Neural progenitor cell (in vitro differentiated cells): Measurements from ENCODE around the gene TNIP1. TPM values are rescaled to one million over a fixed set of nuclear protein-coding genes. Genes with fewer than 3 reads are reported as not detected.
A peak's percentile ranks its signal among the peaks of the same experiment; 100 is the strongest.

Source experiments
- DNase-seq: peaks from one replicate; pipeline ENCODE4 v3.0.0-alpha.2; 2016; ENCODE audit warnings: low spot score
- H2AFZ ChIP-seq: fragments of 200-600 bp; sonication (generic); replicated peaks from 2 replicates; pipeline ENCODE4 v1.6.1; 2016; ENCODE audit warnings: antibody characterized with exemption
- H3F3A ChIP-seq: fragments of 200-600 bp; sonication (generic); 2 replicates; pipeline ENCODE4 v1.6.1; 2016; ENCODE audit warnings: antibody characterized with exemption, low read depth
- H3K27ac ChIP-seq: fragments of 200-600 bp; sonication (generic); 2 replicates; pipeline ENCODE4 v1.5.1; 2016; ENCODE audit warnings: mild to moderate bottlenecking
- H3K27me3 ChIP-seq: fragments of 200-600 bp; sonication (generic); 2 replicates; pipeline ENCODE4 v1.6.1; 2016; ENCODE audit warnings: mild to moderate bottlenecking, moderate library complexity
- H3K36me3 ChIP-seq: fragments of 200-600 bp; sonication (generic); 2 replicates; pipeline ENCODE4 v1.5.1; 2016
- H3K4me1 ChIP-seq: fragments of 200-600 bp; sonication (generic); 2 replicates; pipeline ENCODE4 v1.6.1; 2016; ENCODE audit warnings: mixed run types
- H3K4me2 ChIP-seq: fragments of 200-600 bp; sonication (generic); 2 replicates; pipeline ENCODE4 v1.6.1; 2016
- H3K4me3 ChIP-seq: fragments of 200-600 bp; sonication (generic); 2 replicates; pipeline ENCODE4 v1.5.1; 2016
- H3K79me2 ChIP-seq: fragments of 200-600 bp; sonication (generic); 2 replicates; pipeline ENCODE4 v1.6.1; 2016; ENCODE audit warnings: low read depth
- H3K9ac ChIP-seq: fragments of 200-600 bp; sonication (generic); 2 replicates; pipeline ENCODE4 v1.6.1; 2016
- H3K9me3 ChIP-seq: fragments of 200-600 bp; sonication (generic); 2 replicates; pipeline ENCODE4 v1.5.1; 2016; ENCODE audit warnings: low read depth
- H4K20me1 ChIP-seq: fragments of 200-600 bp; sonication (generic); 2 replicates; pipeline ENCODE4 v1.6.1; 2016; ENCODE audit warnings: low read depth
- H3K27ac Mint-ChIP-seq: 3 replicates; pipeline ENCODE4 v1.8.0; 2021; ENCODE audit warnings: mixed read lengths
- H3K27me3 Mint-ChIP-seq: 2 replicates; pipeline ENCODE4 v1.8.0; 2022; ENCODE audit warnings: low read depth, mild to moderate bottlenecking, inconsistent platforms, moderate library complexity, mixed read lengths; ENCODE audit not compliant: insufficient read depth
- H3K36me3 Mint-ChIP-seq: 3 replicates; pipeline ENCODE4 v1.8.0; 2021; ENCODE audit warnings: mixed read lengths
- H3K4me1 Mint-ChIP-seq: 3 replicates; pipeline ENCODE4 v1.8.0; 2021; ENCODE audit warnings: mixed read lengths
- H3K4me3 Mint-ChIP-seq: 3 replicates; pipeline ENCODE4 v1.8.0; 2021; ENCODE audit warnings: mild to moderate bottlenecking, moderate library complexity, mixed read lengths
- H3K9me3 Mint-ChIP-seq: 3 replicates; pipeline ENCODE4 v1.8.0; 2020; ENCODE audit warnings: mixed read lengths
- EZH2 ChIP-seq: fragments of 200-600 bp; sonication (generic); IDR thresholded peaks from 2 replicates; pipeline ENCODE4 v1.6.1; 2017; ENCODE audit warnings: antibody characterized with exemption, mild to moderate bottlenecking, moderate library complexity
- EZH2phosphoT487 ChIP-seq: fragments of 200-600 bp; sonication (generic); IDR thresholded peaks from 2 replicates; pipeline ENCODE4 v1.6.1; 2017; ENCODE audit warnings: antibody characterized with exemption
- total RNA-seq: library from RNA; depleted of rRNA; stranded (reverse); fragments of >200 nt; gene quantifications from 2 replicates; pipeline ENCODE4 v1.2.3, GENCODE V29; 2015; ENCODE audit warnings: low replicate concordance
- TF ChIP-seq, protein P1 (sequence below): fragments of 200-600 bp; sonication (generic); IDR thresholded peaks from 2 replicates; pipeline ENCODE4 v1.5.1; 2017; ENCODE audit warnings: antibody characterized with exemption, mild to moderate bottlenecking

Gene TNIP1
- total RNA-seq, 1 donor from 2014 or later: 33.5 TPM

GRCh38 chr5:151058891-151059489 lies 21.8 kb downstream of the TNIP1 start:
- Mint-ChIP-seq H3K9me3 (no peaks in the 10 kb centered on the region), H3K27ac (no peak overlapping the region), H3K27me3 (no peaks in the 10 kb centered on the region), H3K4me3 (no peak overlapping the region), H3K4me1 (no peaks in the 10 kb centered on the region), H3K36me3 (peaks cover 17% of the 10 kb centered on the region)
- H3F3A ChIP-seq: no peaks in the 10 kb centered on the region
- H3K9me3 ChIP-seq: no peaks in the 10 kb centered on the region
- no peaks in the 10 kb centered on the region for H3K27me3 ChIP-seq
- no peak for DNase-seq
- H2AFZ ChIP-seq: no peak overlapping the region
- no peaks in the 10 kb centered on the region for H3K4me1 ChIP-seq
- no peaks in the 10 kb centered on the region for H3K36me3 ChIP-seq
- TF ChIP-seq EZH2 (no peak), EZH2phosphoT487 (no peak)
- TF ChIP-seq, protein P1, sequence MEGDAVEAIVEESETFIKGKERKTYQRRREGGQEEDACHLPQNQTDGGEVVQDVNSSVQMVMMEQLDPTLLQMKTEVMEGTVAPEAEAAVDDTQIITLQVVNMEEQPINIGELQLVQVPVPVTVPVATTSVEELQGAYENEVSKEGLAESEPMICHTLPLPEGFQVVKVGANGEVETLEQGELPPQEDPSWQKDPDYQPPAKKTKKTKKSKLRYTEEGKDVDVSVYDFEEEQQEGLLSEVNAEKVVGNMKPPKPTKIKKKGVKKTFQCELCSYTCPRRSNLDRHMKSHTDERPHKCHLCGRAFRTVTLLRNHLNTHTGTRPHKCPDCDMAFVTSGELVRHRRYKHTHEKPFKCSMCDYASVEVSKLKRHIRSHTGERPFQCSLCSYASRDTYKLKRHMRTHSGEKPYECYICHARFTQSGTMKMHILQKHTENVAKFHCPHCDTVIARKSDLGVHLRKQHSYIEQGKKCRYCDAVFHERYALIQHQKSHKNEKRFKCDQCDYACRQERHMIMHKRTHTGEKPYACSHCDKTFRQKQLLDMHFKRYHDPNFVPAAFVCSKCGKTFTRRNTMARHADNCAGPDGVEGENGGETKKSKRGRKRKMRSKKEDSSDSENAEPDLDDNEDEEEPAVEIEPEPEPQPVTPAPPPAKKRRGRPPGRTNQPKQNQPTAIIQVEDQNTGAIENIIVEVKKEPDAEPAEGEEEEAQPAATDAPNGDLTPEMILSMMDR: no peak
- no peak overlapping the region for H3K4me2 ChIP-seq
- H4K20me1 ChIP-seq: no peaks in the 10 kb centered on the region
- H3K9ac ChIP-seq: no peak overlapping the region
- H3K79me2 ChIP-seq: no peaks in the 10 kb centered on the region
- H3K27ac ChIP-seq: no peak overlapping the region
- H3K4me3 ChIP-seq: no peak overlapping the region

GRCh38 chr5:151058301-151058700 lies 22.5 kb downstream of the TNIP1 start:
- H3K27me3 ChIP-seq: no peaks in the 10 kb centered on the region
- H2AFZ ChIP-seq: no peak overlapping the region
- H3K4me2 ChIP-seq: no peak overlapping the region
- Mint-ChIP-seq H3K27ac (no peak overlapping the region), H3K36me3 (peaks cover 16% of the 10 kb centered on the region), H3K4me1 (no peaks in the 10 kb centered on the region), H3K9me3 (no peaks in the 10 kb centered on the region), H3K4me3 (no peak overlapping the region), H3K27me3 (no peaks in the 10 kb centered on the region)
- no peaks in the 10 kb centered on the region for H3K36me3 ChIP-seq
- H3K4me3 ChIP-seq: no peak overlapping the region
- H3K9me3 ChIP-seq: no peaks in the 10 kb centered on the region
- no peak overlapping the region for H3K9ac ChIP-seq
- no peaks in the 10 kb centered on the region for H3K79me2 ChIP-seq
- no peak overlapping the region for H3K27ac ChIP-seq
- TF ChIP-seq, protein P1: no peak
- TF ChIP-seq EZH2phosphoT487 (no peak), EZH2 (no peak)
- no peaks in the 10 kb centered on the region for H4K20me1 ChIP-seq
- no peak for DNase-seq
- H3F3A ChIP-seq: no peaks in the 10 kb centered on the region
- no peaks in the 10 kb centered on the region for H3K4me1 ChIP-seq

DNA sequence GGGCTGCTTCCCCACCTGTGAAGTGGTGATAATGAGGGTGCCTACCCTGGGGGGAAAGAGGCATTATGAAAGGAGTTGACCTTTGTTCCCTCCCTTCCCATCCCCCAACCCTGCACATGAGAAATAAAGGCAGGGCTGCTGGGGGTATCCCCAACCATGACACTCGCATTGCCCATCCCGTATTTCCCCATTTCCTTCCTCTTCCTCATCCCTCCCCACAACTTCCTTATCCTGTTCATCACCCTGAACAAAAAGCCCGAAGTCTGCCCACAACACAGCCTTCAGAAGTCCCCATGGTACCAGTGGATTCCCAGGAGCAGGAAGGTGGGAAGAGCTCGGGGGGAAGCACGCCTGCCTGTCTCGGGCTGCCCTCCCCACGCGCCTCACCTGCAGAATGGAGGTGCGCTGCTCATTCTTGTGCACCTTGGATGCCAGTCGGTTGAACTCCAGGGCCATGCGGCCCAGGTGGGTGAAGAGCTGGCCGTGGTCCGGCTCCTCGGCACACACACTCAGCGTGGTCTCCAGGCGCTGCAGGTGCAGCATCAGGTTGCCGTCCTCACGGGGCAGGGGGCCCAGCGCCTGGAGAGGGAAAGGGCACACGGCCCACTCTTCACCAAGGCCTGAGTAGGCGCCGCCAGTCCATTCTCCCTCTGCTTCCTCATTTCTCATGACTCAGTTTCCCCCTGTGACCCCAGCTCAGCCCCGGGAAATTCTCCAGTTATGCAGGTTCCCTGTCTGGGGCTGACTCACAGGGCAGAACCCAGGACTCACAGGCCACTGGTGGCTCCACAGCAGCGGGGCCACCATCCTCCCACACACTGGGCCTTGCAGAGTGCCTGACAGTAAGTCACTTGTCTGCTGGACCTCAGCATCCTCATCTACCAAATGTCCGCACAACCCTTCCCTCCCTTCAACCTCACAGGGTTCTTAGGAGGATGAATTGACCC lies 24.2 kb downstream of the TNIP1 start:
- Mint-ChIP-seq H3K4me3 (no peak overlapping the region), H3K27me3 (no peaks in the 10 kb centered on the region), H3K36me3 (peaks cover 15% of the 10 kb centered on the region), H3K9me3 (no peaks in the 10 kb centered on the region), H3K4me1 (no peaks in the 10 kb centered on the region), H3K27ac (peak overlapping the region; percentile 25)
- Histone ChIP-seq H3K9ac (no peak overlapping the region), H3K36me3 (no peaks in the 10 kb centered on the region), H4K20me1 (no peaks in the 10 kb centered on the region), H3K4me3 (no peak overlapping the region), H3F3A (no peaks in the 10 kb centered on the region), H2AFZ (no peak overlapping the region), H3K79me2 (no peaks in the 10 kb centered on the region), H3K9me3 (no peaks in the 10 kb centered on the region), H3K27me3 (no peaks in the 10 kb centered on the region), H3K4me2 (no peak overlapping the region), H3K4me1 (no peaks in the 10 kb centered on the region), H3K27ac (no peak overlapping the region)
- TF ChIP-seq EZH2 (no peak), EZH2phosphoT487 (no peak)
- TF ChIP-seq, protein P1: no peak
- DNase-seq: no peak
